ENCODE results near the gene FMNL2. TPM values are rescaled to one million over a fixed set of nuclear protein-coding genes. Genes with fewer than 3 reads are reported as not detected.

Gene FMNL2
- total and polyA plus RNA-seq, 12 donors = 3.3 to 16.0 (median 4.5) TPM

DNA sequence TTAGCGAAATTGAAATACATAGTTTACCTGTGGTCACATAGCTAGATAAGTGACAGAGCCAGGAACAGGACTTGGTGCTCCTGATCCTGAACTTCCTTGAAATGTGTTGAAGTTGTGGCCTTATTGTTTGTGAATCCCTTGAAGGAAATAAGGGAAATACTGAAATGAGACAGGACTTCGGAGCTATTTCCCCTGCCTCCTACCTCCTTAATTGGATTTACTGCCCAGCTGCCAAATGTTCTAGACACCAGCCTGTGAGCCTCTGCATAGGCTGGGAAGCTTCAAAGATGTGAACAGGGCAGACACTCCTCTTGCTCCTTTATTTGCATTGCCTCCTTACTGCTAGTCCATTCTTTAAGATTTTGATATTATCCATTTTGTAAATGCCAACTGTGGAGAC is 247.1 kb downstream of the FMNL2 start:
- no peaks in the 10 kb centered on the region for H3K27me3 ChIP-seq
- ATAC-seq (no peak), DNase-seq (no peak)
- no peak overlapping the region for H3K27ac ChIP-seq
- intact Hi-C loops (cut with DNase I) = loop anchor here in 1 of 10 donors (10.0 kb wide), 1 partner anchor 247 kb away; the partner anchor contains the start of gene FMNL2
- TF ChIP-seq, protein P1, sequence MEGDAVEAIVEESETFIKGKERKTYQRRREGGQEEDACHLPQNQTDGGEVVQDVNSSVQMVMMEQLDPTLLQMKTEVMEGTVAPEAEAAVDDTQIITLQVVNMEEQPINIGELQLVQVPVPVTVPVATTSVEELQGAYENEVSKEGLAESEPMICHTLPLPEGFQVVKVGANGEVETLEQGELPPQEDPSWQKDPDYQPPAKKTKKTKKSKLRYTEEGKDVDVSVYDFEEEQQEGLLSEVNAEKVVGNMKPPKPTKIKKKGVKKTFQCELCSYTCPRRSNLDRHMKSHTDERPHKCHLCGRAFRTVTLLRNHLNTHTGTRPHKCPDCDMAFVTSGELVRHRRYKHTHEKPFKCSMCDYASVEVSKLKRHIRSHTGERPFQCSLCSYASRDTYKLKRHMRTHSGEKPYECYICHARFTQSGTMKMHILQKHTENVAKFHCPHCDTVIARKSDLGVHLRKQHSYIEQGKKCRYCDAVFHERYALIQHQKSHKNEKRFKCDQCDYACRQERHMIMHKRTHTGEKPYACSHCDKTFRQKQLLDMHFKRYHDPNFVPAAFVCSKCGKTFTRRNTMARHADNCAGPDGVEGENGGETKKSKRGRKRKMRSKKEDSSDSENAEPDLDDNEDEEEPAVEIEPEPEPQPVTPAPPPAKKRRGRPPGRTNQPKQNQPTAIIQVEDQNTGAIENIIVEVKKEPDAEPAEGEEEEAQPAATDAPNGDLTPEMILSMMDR (IDR thresholded peaks at IDR 0.05) = no peak
- peaks cover 0 to 10% (median 0%) of the 10 kb centered on the region in 9 donors for H3K36me3 ChIP-seq
- H3K4me3 ChIP-seq = no peak overlapping the region
- H3K9me3 ChIP-seq = no peaks in the 10 kb centered on the region
- WGBS, 2 donors = 69 to 73% methylated on average over 2 of the region's 2 CpGs
- peaks cover 0 to 32% (median 6%) of the 10 kb centered on the region in 9 donors for H3K4me1 ChIP-seq

DNA sequence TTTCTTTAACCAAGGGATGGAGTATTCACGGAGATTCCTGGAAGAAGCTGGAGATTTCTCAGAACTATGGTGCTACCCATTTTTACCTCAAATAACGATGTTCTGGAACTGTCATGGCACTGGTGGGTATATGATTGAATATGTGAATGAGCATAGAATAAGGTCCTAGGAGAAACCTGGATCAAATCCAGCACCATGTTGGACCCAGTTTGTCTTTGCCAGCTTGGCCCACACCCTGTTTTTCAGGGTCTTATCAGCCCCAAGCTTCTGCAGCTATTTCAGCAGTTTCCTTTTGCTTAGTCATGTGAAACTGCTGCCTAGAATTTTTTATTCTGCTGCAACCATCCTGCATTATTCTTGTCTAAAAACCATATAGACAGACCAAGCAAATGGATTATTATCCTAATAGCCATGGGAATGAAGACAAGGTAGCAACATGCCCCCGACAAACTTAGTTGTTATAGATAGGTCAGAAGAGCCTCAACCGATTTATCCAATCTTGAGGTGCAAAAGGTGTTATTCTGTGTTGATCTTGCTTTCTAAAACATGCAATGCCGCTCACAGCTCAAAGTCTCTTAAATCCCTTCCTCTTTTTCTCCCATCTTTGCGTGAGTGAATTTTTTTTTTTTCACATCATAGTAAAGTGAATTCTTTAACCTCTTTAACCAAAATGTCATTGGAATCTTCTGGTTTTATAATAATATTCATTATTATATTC is 248.7 kb downstream of the FMNL2 start:
- H3K9me3 ChIP-seq = no peaks in the 10 kb centered on the region
- no peak overlapping the region for H3K27ac ChIP-seq
- intact Hi-C loops (cut with DNase I) = loop anchor here in 1 of 10 donors (10.0 kb wide), 1 partner anchor 249 kb away; the partner anchor contains the start of gene FMNL2
- H3K36me3 ChIP-seq = peaks cover 0 to 10% (median 0%) of the 10 kb centered on the region in 9 donors
- H3K4me1 ChIP-seq = peaks cover 0 to 27% (median 6%) of the 10 kb centered on the region in 9 donors
- TF ChIP-seq, protein P1 (IDR thresholded peaks at IDR 0.05) = no peak
- H3K27me3 ChIP-seq = no peaks in the 10 kb centered on the region
- DNase-seq (no peak), ATAC-seq (no peak)
- H3K4me3 ChIP-seq = no peak overlapping the region
- WGBS, 2 donors = 92 to 96% methylated on average over 6 of the region's 6 CpGs

DNA sequence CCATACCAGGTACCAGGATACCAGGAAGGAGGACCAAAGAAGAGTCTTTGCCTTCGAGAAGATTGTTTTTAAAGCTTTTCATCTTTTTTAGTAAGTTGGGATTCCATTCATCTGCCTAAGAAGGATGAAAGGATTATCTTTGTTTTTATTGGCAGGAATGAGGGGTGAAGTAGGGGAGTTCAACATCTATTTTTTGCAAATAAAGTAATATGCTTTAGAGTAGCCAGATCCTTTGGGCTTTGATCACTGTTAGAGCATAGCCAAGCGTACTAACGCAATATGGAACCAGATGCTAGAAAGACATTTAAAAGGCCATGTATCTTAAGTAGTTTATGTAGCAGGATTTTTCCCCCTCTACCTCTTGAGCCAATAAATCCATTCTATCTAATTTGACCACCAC is 249.3 kb downstream of the FMNL2 start:
- H3K27me3 ChIP-seq = no peaks in the 10 kb centered on the region
- H3K36me3 ChIP-seq = peaks cover 0 to 10% (median 0%) of the 10 kb centered on the region in 9 donors
- no peak for DNase-seq
- no peaks in the 10 kb centered on the region for H3K9me3 ChIP-seq
- H3K4me3 ChIP-seq = no peak overlapping the region
- peak in 5 of 8 donors; percentile 35 to 58 (median 45) for ATAC-seq
- 66 to 71% methylated on average over 3 of the region's 3 CpGs for WGBS, 2 donors
- H3K4me1 ChIP-seq = peaks cover 0 to 27% (median 6%) of the 10 kb centered on the region in 9 donors
- no peak overlapping the region for H3K27ac ChIP-seq
- TF ChIP-seq, protein P1 (IDR thresholded peaks at IDR 0.05) = no peak
- intact Hi-C loops (cut with DNase I) = loop anchor here in 1 of 10 donors (10.0 kb wide), 1 partner anchor 250 kb away; the partner anchor contains the start of gene FMNL2

DNA sequence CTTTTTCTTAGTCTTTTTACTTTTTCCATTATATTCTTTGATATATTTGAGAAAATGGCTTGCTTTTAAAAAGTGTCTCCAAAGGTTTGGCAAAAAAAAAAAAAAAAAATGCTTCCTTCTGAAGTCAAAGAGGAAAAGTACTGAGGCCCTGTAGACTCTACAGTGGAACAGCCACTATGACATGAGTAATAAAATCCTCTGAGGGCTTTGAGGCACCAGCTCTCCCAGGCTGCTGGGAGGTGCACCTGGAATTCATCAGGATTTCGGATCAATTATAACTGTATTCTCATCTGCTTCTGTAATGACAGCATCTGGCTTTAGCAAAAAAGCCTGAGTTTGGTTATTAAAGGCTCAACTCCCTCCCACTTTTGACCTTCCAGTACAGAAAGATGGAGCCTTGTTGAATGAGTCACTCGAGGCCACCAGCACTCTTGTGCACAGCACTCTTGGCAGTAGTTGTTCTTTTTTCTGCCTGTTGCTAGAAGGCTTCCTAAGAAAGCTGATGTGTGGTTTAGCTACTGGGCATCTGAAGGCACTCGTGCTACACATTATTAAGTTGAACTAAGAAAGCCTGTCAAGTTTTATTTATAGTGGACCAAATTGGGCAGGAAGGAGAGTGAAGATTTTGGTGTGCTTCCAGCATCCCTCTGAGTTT is 251.0 kb downstream of the FMNL2 start:
- H3K4me3 ChIP-seq = no peak overlapping the region
- no peak for DNase-seq
- 60 to 79% methylated on average over 3 of the region's 3 CpGs for WGBS, 2 donors
- H3K27ac ChIP-seq = no peak overlapping the region
- intact Hi-C loops (cut with DNase I) = loop anchor here in 1 of 10 donors (10.0 kb wide), 1 partner anchor 251 kb away; the partner anchor contains the start of gene FMNL2
- H3K9me3 ChIP-seq = no peaks in the 10 kb centered on the region
- TF ChIP-seq, protein P1 (IDR thresholded peaks at IDR 0.05) = no peak
- H3K27me3 ChIP-seq = no peaks in the 10 kb centered on the region
- H3K36me3 ChIP-seq = peaks cover 0 to 18% (median 0%) of the 10 kb centered on the region in 9 donors
- peak in 6 of 8 donors; percentile 53 to 91 (median 66) for ATAC-seq
- peaks cover 0 to 27% (median 6%) of the 10 kb centered on the region in 9 donors for H3K4me1 ChIP-seq
